Loucy (cell line): Measurements from ENCODE around the gene PRELP.

ENCODE experiments used
- H2AFZ ChIP-seq: fragments of 200-600 bp; sonication (generic); 2 replicates; pipeline ENCODE4 v1.6.0; 2016; ENCODE audit warnings: antibody characterized with exemption, mild to moderate bottlenecking, low read length, moderate library complexity
- H3F3A ChIP-seq: fragments of 200-600 bp; 2 replicates; pipeline ENCODE4 v1.6.0; 2016; ENCODE audit warnings: antibody characterized with exemption, low read depth, mild to moderate bottlenecking
- H3K27me3 ChIP-seq: fragments of 200-600 bp; sonication (generic); 2 replicates; pipeline ENCODE4 v1.6.1; 2014; ENCODE audit warnings: low read length, mild to moderate bottlenecking; ENCODE audit not compliant: insufficient read depth, poor library complexity, severe bottlenecking
- H3K36me3 ChIP-seq: fragments of 200-600 bp; sonication (generic); 2 replicates; pipeline ENCODE4 v1.6.1; 2016; ENCODE audit warnings: low read length; ENCODE audit not compliant: insufficient read depth
- H3K4me1 ChIP-seq: fragments of 200-600 bp; sonication (generic); 2 replicates; pipeline ENCODE4 v1.5.1; 2014; ENCODE audit warnings: low read length, mild to moderate bottlenecking; ENCODE audit not compliant: insufficient read depth, poor library complexity, severe bottlenecking
- H3K4me2 ChIP-seq: fragments of 200-600 bp; sonication (generic); 2 replicates; pipeline ENCODE4 v1.6.0; 2014; ENCODE audit warnings: antibody characterized with exemption, low read length, low read depth, mild to moderate bottlenecking; ENCODE audit not compliant: poor library complexity, severe bottlenecking
- H3K4me3 ChIP-seq: fragments of 200-600 bp; sonication (generic); 2 replicates; pipeline ENCODE4 v1.5.1; 2014; ENCODE audit warnings: low read length, mild to moderate bottlenecking, mixed read lengths; ENCODE audit not compliant: poor library complexity, severe bottlenecking
- H3K79me2 ChIP-seq: fragments of 200-600 bp; sonication (generic); 2 replicates; pipeline ENCODE4 v1.6.1; 2014; ENCODE audit warnings: low read length; ENCODE audit not compliant: insufficient read depth
- H3K9ac ChIP-seq: fragments of 200-600 bp; sonication (generic); 2 replicates; pipeline ENCODE4 v1.6.0; 2014; ENCODE audit warnings: mild to moderate bottlenecking, low read depth, low read length, moderate library complexity; ENCODE audit not compliant: poor library complexity, severe bottlenecking
- H3K9me2 ChIP-seq: fragments of 200-600 bp; sonication (generic); replicated peaks from 2 replicates; pipeline ENCODE4 v1.6.1; 2016; ENCODE audit warnings: low read depth, low read length, mixed read lengths
- H3K9me3 ChIP-seq: fragments of 200-600 bp; sonication (generic); 2 replicates; pipeline ENCODE4 v1.6.1; 2014; ENCODE audit warnings: mild to moderate bottlenecking, antibody characterized with exemption, low read length, low read depth; ENCODE audit not compliant: insufficient read depth
- H4K20me1 ChIP-seq: fragments of 200-600 bp; sonication (generic); 2 replicates; pipeline ENCODE4 v1.6.0; 2014; ENCODE audit warnings: antibody characterized with exemption, low read length, mild to moderate bottlenecking; ENCODE audit not compliant: insufficient read depth, poor library complexity, severe bottlenecking
- CTCF ChIP-seq: fragments of 200-600 bp; sonication (generic); conservative IDR thresholded peaks from 2 replicates; pipeline ENCODE4 v1.5.1; 2014; ENCODE audit warnings: mild to moderate bottlenecking, antibody characterized with exemption, low read length
- EZH2phosphoT487 ChIP-seq: fragments of 200-600 bp; IDR thresholded peaks from 2 replicates; pipeline ENCODE4 v1.6.1; 2018; ENCODE audit warnings: antibody characterized with exemption, mild to moderate bottlenecking, moderate library complexity, borderline replicate concordance

PRELP gene

GRCh38 chr1:203427451-203427850 lies 48.2 kb upstream of the PRELP start:
- Histone ChIP-seq H3K9me3 (no peaks in the 10 kb centered on the region), H3K27me3 (no peaks in the 10 kb centered on the region), H3K4me3 (no peak overlapping the region), H3K79me2 (no peaks in the 10 kb centered on the region), H2AFZ (no peak overlapping the region), H3K9ac (no peak overlapping the region), H3K4me2 (no peak overlapping the region), H4K20me1 (no peaks in the 10 kb centered on the region), H3F3A (no peaks in the 10 kb centered on the region), H3K4me1 (no peaks in the 10 kb centered on the region), H3K9me2 (no peaks in the 10 kb centered on the region), H3K36me3 (no peaks in the 10 kb centered on the region)
- TF ChIP-seq EZH2phosphoT487 (no peak), CTCF (no peak)

GRCh38 chr1:203428981-203429599 lies 46.5 kb upstream of the PRELP start:
- Histone ChIP-seq H3K36me3 (no peaks in the 10 kb centered on the region), H3K4me2 (no peak overlapping the region), H2AFZ (no peak overlapping the region), H3K9ac (no peak overlapping the region), H3K9me2 (no peaks in the 10 kb centered on the region), H3K4me1 (no peaks in the 10 kb centered on the region), H3F3A (no peaks in the 10 kb centered on the region), H3K4me3 (no peak overlapping the region), H3K9me3 (no peaks in the 10 kb centered on the region), H3K79me2 (no peaks in the 10 kb centered on the region), H3K27me3 (no peaks in the 10 kb centered on the region), H4K20me1 (no peaks in the 10 kb centered on the region)
- TF ChIP-seq CTCF (no peak), EZH2phosphoT487 (no peak)

GRCh38 chr1:203435615-203436014 lies 40.0 kb upstream of the PRELP start:
- TF ChIP-seq EZH2phosphoT487 (no peak), CTCF (no peak)
- Histone ChIP-seq H3K36me3 (no peaks in the 10 kb centered on the region), H3K9me2 (no peaks in the 10 kb centered on the region), H2AFZ (no peak overlapping the region), H4K20me1 (no peaks in the 10 kb centered on the region), H3K27me3 (no peaks in the 10 kb centered on the region), H3K4me1 (no peaks in the 10 kb centered on the region), H3K4me3 (no peak overlapping the region), H3F3A (no peaks in the 10 kb centered on the region), H3K9me3 (no peaks in the 10 kb centered on the region), H3K9ac (no peak overlapping the region), H3K4me2 (no peak overlapping the region), H3K79me2 (no peaks in the 10 kb centered on the region)
